Endometrial microvascular endothelial cells (primary cell): Measurements from ENCODE around the gene MAML2. TPM values are rescaled to one million over a fixed set of nuclear protein-coding genes. Genes with fewer than 3 reads are reported as not detected.

ENCODE experiments used
- in situ Hi-C: cut with HindIII; loops from 2 replicates; pipeline ENCODE4 v1.10.0; 2017; ENCODE audit warnings: low sequenced_read_pairs, low pct_unique_long_range_greater_than_20kb; ENCODE audit errors: inconsistent ontology term
- total RNA-seq: library from RNA; depleted of rRNA; stranded (reverse); fragments of >200 nt; gene quantifications from one replicate; pipeline ENCODE4 v1.2.3, GENCODE V29; 2015; ENCODE audit errors: inconsistent ontology term

The MAML2 gene
- total RNA-seq, 1 donor from 2014 or later = 4.0 TPM

DNA sequence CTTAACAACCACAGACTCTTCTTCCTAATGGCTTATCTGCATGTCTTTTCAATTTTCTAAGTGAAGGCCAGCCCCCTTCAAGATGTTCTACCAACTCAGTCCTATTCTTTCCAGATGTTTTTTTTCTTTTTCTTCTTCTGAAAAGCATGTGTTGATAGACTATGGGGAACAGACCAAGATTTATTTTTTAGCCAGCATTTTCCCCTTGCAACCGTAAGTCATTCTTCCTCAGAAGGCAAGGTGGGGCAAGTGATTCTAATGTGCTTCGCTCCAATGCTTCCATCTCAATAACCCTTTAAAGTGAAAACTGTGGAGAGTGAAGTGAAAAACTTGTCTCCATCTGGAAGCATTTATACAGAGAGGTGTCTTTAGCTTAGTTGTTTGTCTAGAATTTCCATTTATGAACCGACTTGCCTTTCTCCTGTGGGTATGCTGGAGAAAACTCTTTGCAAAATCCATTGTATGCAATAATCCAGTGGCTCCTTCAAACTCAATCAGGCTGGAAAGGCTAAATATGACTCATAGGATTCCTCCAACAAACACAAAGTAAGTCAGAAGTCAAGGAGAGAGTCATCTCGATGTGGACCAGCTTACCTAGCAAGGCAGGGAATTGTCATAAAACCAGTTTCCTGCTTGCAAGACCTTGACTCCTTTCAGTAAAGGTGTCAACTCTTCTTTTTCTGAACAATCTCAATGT lies 83.7 kb downstream of the MAML2 start:
- in situ Hi-C loops = no loop called here

GRCh38 chr11:96257972-96258934 lies 84.7 kb downstream of the MAML2 start:
- in situ Hi-C loops = no loop called here

DNA sequence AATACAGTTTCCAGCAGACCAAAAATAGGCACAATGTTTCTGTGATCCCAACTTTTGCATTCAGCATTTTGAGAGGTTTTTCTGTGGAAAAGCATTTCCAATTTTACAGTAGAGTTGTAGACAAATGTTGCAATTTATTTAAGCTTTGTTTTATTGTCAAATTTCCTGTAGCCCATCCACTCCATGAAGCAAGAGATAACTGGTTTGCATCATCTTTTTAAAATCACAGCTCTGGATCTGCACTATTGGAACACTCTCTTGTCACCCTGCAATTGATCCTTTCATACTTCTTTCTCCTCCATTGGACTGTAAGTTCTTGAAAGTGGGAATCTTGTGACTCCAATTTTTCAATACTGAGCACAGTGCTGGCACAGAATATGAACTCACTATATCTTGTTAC lies 86.0 kb downstream of the MAML2 start:
- in situ Hi-C loops = no loop called here

DNA sequence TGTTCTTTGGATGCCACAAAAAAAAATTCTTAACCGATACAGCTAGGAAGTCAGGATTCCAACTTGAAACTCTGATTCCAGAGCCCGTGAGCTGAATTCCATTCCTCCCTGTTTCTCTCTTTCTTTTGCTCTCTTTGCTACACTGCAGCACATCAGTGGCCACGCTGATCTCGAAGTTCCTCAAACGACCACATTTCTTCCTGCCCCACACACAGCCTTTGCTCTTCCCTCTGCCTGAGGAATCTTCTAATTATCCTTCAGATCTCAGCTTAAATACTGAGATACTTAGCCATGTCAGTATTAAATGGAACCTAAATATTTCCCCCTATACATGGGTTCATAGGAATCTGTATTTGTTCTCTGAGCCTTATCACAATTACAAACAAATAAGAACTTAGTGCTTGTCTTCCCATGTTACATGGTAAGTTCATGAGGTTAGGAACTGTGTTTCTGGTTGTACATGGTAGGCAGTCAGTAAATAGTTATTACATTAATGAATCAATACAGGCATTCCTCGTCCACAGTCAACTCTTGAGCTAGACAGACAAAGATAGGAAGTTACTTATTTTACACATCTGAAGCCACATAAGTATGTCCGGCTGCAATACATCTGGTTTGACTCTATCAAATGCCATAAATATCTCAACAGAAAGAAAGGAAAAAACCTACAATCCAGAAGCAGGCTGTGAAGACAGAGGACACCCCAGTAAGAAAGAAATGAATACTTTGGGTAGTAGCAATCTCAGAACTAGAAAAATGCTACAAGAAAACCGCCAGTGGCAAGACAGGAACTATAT lies 86.6 kb downstream of the MAML2 start:
- in situ Hi-C loops = no loop called here

DNA sequence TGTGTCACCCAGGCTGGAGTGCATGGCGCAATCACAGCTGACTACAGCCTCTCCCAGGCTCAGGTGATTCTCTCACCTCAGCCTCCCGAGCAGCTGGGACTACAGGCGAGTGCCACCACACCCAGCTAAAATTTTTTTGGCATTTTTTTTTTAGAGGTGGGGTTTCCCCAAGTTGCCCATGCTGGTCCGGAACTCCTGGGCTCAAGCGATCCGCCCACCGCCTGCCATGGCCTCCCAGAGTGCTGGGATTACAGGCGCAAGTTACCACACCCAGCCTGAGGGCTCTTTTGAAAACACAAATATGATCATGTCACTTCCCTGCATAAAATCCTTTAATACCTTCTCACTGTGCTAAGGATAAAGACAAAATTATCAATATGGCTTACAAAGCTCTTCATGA lies 88.1 kb downstream of the MAML2 start:
- in situ Hi-C loops = no loop called here

GRCh38 chr11:96254087-96254486 lies 88.9 kb downstream of the MAML2 start:
- in situ Hi-C loops = no loop called here

DNA sequence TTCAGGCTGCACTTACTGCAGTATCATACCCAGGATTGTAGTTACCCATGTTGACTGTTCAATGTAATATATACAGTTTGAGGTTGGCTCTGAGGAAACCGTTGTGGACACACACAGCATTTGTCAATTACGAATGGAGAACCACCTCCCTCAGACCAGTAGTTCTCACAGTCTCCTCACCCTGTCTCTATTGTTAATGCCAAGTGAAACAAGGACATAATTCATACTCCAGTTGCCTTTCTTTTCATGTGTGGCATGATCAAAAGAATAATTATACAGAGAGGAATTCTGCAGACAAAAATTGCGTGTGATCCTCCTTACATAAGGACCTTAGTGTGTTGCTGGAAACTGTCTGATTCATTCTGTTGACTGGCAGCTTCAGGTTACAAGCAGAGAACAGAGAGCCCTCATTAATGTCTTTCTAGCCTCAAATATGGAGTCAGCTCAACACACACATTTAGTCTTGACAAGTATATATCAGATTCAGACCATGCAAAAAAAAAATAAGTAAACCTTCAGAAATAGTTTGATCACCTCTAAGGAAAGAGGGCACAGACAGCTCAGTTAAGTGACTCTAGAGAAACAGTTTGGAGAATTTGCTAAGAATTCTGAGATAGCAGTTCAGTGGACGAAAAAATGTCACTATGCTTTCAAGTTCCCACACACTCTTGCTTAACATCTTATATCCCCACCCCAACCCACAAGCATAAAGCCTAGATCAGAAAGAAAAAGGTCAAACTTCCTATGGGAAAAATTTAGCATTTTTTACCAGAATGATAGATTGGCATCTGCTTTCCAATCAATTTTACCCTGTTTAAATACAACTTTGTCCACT lies 96.1 kb downstream of the MAML2 start:
- in situ Hi-C loops = no loop called here

GRCh38 chr11:96242971-96243647 lies 99.9 kb downstream of the MAML2 start:
- in situ Hi-C loops = no loop called here

GRCh38 chr11:96242191-96242847 lies 100.7 kb downstream of the MAML2 start:
- in situ Hi-C loops = no loop called here

- in situ Hi-C loops = no loop called here
These were observed 101.6 kb downstream of the MAML2 start for GRCh38 chr11:96241331-96241841.

DNA sequence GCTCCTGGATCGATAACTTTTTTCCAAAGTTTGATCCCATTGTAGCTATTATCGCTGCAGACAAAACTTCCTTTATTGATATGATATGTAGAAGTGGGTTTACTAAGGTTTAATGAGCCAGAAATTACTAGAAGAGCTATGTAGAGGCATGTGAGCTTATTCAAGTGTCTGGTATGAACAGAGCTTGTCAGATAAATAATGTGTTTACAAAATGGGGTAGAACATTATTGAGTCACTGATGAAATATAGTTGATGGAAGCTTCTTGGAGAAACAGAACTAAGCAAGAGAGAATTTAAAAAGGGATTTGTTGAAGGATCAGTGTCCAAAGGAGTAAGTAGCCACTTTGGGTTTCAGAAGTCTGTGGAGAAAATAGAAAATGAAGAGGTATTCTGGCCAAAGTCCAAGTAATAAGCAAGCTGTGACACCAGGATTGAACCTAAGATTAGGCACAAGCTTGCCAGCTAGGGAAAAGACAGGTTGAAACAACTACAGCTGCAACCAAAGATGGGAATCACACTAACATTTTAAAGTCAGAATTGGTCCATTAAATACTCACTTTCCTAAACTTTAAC lies 104.3 kb downstream of the MAML2 start:
- in situ Hi-C loops = no loop called here

DNA sequence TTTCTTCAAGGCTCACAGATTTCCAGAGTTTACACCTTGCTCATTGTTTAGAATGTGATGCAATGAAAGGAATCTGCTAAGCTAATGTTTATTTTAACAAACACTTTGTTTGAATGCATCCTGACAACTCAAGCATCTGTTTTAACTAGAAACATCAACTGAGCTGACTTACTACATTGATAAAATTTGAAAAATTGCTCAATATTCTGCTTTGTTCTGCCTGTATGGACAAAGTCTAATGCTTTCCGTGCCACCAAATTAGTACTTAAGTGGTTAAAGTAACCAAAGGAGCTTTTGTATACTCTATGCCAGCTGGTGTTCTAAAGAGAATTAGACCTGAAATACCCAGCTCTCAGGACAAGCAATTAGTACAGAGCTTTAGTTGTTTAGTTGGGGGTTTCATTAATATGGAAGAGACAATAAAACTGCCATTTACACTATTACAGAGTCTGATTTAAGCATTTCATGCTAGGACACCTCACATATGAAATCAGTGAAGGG lies 105.2 kb downstream of the MAML2 start:
- in situ Hi-C loops = no loop called here

DNA sequence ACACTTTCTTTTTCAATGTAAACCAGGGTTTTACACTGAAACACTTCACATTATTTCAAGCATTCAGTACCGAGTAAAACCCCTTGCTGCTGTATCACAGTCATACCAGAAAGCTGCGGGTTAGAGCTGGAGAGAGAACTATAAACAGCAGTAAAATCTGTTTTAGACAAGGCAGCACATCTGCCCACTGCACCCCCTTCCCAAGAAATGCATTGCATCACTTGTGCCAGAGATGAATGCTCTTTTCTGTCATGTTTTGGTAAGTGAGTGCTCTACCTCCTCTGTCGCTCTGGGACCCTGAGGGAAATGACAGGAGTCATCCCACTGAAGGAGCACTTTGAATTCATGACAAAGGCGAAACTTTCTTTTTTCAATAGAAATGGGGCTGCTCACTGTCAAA lies 107.2 kb downstream of the MAML2 start:
- in situ Hi-C loops = no loop called here

DNA sequence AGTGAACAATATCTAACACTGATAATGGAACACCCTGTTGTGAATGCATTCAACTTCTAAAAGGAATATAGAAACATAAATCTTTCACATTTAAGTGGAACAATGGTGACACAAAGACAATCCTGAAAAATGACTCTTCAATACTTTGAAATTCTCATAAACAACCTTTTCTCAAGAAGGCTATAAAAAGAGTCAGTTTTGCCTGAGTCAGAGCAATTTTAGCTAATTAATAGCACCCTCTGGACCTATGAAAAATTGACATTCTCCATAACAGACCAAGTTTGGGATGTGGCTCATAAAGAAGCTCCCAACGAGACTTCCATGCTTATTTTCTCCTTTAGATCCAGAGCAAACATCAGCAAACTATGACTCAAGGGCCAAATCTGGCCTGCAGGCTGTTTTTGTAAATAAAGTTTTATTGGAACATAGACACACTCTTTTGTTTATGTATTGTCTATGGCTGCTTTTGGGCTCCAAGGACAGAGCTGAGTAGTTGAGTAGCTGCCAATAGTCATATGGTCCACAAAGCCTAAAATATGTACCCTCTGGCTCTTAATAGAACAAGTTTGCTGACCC lies 108.0 kb downstream of the MAML2 start:
- in situ Hi-C loops = no loop called here

DNA sequence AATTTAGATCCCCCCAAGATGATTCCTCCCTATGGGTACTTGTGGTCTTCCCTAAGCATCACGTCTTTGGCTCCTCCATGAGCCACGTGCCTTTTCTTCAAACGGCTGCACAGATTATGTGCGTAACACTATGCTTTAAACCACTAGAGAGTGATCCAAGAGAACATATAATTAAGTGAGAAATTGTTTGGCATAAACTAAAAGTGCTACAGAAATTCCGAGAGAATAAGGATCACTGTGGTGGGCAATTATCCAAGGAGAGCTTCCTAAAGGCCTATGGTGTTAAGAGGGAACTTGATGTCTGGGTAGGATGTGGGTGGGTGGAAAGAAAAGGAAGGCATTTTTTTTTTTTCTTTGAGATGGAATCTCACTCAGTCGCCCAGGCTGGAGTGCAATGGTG lies 110.9 kb downstream of the MAML2 start:
- in situ Hi-C loops = no loop called here

DNA sequence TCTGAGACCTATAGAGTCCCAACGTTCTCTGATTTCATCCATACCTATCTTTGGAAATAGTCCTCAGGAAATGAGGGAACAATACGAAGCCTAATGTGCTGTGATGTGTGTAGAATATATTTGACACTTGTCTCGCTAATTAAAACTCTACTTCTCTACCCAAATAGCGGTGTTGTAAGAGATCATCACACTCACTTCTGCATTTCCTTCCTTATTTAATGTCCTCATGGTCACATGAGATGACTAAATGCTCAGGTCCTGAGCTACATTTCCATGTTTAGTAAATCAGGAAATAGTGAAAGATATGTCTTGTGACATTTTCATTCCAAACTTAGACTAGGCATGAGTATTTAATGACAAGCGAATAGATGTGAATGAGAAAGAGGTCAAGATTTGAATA lies 112.3 kb downstream of the MAML2 start:
- in situ Hi-C loops = no loop called here
